HG03432 (cell line): ENCODE data around the gene KDM8.

Source experiments
- ATAC-seq: cut with Tn5 transposase; IDR thresholded peaks from one replicate; pipeline ENCODE4 v1.9.1; 2021; ENCODE audit warnings: mild to moderate bottlenecking, moderate library complexity; ENCODE audit not compliant: unreplicated experiment

Gene KDM8

DNA sequence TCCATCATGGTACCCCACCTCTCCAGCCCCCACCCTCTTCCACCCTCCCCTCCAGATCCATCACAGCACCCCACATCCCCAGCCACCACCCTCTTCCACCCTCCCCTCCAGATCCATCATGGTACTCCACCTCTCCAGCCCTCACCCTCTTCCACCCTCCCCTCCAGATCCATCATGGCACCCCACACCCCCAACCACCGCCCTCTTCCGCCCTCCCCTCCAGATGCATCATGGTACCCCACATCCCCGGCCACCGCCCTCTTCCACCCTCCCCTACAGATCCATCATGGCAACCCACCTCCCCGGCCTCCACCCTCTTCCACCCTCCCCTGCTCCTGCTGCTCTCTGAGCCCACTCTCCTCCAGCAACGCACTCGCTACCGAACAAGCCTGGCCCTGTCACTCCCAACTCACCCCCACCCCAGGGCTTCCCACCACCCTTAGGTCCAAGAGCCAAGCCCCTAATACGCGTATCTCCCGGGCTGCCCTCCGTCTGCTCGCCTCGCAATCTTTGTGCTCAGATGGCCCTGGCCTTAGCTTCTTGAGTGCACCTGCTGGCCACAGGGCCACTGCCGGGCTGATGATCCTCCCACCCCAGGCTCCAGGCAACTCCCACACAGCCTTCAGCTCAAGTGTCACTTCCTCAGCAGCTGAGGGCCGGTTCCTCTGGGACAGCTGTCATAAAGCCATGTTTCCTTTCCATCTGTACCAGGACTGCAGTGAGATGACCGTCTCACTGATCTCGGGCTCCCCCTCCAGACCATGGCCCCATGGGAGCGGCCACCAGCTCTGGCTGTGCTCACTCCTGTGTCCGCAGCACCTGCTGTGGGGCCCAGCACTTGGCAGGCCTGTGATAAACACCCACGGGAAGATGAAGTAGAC is 25.5 kb downstream of the KDM8 start:
- no peak for ATAC-seq

DNA sequence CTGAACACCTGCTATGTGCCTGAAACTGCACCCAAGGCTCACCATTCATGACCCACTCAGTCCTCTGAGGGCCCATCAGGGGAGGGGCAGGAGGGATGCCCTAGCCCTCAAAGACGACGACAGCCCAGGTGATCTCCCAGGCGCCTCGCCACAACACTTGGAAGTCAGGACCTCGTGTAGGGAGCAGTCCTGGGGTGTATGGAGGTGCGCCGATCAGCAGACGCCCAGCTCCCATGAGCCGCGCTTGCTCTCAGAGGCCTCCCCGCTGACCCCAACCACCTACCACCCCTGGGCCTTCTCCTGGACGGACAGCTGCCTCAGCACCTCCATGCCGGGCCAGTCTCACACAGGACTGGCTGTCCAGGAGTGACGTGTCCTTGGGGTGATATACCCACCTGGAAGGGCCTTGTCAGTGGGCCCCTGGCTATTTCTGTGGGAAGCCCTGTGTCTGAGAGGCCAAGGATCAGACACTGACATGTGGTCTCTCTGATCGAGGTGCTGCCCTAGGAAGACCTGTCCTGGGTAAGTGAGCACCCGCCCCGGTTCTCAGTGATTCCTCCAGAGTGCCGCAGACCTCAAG is 26.7 kb downstream of the KDM8 start:
- no peak for ATAC-seq

DNA sequence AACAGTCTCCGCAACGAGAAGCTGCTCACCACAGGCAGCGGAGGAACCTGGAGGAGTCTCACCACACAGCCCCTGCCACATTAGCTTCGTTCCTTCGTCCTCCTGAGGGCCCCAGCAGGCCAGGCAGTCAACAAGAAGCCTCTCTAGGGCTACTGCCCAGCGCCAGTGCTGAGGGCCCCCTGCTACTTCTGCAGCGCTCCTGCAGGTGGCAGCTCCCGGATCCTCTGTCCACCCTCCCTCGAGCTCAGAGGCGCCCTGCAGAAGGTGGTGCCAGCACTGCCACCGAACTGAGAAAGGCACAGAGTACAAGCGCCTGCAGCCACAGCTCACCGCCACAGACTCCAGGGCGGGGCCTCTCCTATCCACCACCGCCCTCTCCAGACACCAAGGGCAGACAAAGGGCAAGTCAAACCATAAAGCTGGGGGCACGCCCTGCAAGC is 27.3 kb downstream of the KDM8 start:
- ATAC-seq = no peak

DNA sequence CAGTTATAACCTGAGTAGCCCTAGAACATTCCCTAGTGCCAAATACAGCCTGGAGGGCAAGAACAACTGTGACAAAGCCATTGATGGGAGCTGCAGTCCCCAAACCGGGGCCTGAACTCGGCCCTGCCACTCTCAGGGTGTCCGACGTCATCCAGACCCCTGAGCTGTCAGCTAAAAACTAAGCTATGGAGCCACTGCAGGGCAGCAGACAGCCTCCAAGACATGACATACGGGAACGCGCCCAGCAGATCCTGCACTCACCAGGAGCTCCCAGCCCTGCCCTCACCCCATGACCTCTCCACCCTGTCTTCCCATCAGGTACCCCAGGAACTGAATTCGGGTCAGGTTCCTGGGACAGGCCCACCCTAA is 28.4 kb downstream of the KDM8 start:
- no peak for ATAC-seq

DNA sequence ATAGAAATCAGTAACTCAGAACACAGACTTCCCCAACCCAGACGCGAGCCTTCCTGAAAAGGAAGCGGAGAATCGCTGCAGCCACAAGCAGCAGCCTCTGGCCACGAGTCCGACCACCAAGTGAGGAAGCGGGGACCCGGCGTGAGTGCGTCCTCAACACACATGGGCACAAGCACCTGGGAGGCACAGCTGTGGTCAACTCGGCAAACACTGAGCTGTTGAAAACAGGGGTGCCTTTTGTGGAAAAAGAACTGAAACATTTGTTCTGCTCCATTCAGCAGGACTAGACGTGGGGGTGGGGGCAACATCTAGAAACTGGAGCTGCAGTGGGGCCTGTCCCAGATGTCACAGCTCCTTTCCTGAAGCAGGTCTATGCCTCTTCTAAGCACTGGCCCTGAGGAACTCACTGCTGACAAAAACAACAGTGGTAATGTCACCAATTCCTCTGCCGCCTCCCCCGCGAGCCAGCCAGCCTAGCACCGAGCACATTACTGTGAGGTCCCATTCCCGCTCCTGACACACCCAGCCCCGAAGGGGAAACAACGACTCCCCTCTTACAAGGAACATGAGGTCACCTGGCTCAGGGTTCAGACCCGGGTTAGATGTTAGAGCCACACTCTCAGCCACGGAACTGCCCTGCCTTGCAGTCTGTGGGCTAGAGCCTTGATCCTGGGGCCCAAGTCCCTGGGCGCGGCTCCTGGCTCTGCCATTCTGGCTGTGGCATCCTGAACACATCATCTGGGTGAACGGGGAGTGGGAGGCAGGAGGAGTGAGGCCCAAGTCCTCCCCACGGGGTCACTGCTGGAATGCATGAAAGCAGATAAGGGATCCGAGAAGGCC is 29.0 kb downstream of the KDM8 start:
- peak; percentile 42 for ATAC-seq

DNA sequence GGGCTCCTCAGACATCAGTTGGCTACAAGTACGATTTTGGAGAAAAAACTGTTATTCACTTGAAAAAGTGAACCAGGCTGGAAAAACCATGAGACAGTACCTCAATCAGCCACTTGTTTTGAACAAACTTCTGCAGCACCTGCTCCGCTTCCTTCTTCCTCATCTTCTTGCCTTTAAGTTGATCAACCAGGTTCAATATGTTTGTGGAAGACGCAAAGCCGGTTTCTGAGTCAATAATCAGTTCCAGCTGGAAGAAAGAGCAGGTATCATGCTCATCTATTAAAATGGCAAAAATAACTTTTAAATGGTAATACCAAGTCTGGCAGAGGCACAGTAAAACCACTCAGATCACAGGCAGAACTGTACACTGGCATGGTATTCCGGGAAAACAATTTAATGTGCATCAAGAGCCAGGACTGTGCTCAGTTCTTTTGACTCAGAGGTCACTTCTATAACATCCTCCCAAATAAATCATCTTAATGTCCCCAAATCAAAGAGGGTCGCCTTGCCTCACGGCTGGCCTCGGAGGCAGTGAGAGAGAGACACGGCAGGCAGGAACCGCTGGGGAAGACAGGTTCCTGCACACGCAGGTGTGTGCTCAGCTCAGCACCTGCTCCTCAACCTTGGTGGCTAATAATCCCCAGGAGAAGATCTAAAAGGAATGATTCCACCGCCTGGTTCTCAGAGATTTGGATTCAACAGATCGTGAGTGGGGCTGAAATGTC is 29.7 kb downstream of the KDM8 start:
- ATAC-seq = no peak

DNA sequence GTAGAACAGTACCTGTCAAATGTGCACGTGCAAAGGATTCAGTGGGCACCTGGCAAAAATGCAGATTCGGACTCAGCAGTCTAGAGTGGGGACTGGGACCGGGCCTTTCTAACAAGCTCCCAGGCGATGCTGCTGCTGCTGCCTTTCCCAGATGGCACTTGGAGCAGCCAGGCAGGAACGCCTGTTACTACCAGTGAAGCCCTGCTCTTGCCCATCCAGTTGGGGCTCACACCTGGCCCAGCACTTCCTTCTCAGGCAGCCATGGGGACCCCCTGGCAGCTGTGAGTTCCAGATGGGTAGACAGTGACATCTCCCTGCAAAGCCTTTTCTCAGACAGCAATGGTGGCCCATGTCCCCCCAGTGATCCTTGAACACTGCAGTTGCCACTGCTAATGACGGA is 30.4 kb downstream of the KDM8 start:
- no peak for ATAC-seq

DNA sequence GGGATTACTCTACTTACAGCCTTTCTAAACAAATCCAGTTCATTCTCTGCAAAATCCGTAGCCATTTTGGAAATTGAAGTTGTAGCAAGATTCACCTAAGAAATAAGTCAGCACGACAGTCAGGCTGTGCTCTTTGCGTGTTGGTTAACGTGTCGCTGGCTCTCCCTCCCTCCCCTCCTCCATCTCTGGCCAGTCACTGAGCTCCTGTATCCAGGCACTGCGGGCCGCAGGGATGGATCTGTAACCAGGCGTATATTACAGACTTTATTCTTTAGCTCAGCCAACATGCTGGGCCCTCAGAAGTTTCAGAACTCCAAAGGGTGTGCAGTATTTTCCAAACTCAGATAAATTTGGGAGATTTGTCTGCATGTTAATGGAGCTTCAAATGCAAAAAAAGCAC is 30.8 kb downstream of the KDM8 start:
- ATAC-seq = no peak

DNA sequence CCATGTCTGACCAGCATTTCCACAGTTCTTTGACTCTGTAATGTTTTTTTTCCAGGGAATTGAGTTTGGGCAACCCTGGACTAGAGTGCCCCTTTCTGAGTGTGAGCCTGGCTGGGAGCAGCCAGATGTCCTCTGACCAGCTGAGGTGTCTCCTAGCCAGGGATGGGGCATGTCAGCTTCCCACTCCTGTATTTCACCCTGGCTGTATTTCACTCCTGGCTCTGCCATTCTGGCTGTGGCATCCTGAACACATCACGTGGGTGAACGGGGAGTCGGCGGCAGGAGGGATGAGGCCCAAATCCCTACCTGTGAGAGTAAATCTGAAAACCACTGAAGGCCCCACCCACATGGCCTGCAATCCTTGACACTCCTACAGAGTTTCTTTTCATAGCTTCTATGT is 31.3 kb downstream of the KDM8 start:
- no peak for ATAC-seq

DNA sequence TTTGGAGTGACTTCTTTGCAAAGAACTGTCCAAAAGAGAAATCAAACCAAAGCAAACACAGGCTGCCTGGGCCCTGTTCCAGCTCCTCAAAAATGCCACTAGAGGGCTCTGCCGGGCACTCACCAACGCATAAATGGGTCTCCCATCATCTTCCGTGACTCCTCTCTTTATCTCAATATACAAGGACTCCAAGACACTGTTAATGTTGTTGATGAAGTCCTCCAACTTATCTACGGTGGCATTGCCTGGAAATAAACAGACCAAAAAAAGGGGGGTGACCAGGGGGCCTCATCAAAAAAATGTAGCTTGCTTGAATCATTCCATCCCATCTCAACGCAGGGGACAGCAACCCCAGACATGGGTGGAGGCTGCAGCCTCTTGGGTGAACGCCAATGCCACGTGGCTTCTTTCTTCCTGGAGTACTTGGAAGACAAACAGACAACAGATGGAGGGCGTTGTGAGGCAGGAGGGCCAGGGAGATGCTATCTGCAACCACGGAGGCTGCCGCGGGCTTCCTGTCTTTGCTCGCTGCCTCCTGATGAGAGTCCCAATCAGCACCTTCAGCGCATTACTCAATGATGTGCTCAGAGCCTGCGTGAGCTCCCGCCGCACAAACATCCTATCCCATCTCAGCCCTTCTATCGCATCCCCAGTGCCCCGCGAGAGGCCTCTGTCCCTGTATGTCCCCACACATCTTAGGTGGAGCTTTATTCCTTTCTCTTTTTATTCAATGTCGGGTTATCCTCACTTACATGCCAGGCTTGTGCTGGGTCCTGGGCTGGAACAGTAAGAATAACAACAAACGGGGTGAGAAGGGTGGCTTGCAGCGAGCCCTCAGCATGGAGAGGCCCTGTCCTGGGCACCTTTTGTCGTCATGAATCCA is 32.0 kb downstream of the KDM8 start:
- no peak for ATAC-seq

DNA sequence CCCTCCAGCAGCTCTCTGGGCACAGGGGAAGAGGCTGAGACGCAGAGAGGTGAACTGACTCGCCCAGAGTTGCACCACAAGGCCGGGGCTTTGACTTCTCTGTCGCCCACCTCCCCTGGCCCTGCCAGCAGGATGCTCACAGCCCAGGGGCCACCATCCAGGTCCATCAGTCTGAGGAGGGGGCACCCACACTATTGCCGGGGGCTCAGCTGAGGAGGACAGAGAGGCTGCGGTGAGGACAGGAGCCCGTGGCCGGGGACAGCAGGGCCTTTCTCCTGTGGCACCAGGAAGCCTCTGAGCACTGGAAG is 32.6 kb downstream of the KDM8 start:
- ATAC-seq = no peak

DNA sequence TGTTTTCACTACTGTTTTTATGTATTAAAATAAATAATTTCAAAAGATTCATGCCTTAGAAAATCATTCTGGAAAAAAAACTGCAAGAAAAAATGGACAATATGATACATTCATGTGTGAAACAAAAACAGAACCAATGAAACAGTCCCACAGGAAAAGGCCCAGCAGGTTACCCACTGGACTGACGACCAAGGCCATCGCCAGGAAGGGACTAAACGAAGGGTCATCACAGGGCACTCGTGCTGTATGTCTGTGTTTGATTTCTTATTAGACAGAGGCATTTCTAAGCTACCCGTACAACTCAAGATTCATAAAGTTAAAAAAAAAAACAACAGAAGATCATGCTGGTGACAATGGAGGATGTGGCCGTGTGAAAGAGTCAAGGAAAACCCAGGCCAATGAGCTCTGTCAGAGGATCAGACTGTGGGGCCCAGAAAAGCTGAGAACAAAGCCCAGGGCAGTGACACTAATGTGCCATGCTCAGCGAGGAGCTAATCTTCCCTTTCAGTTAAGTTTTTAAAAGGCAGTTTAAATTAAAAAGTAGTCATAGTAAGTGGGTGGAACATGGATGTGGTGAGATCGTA is 33.4 kb downstream of the KDM8 start:
- ATAC-seq = no peak

DNA sequence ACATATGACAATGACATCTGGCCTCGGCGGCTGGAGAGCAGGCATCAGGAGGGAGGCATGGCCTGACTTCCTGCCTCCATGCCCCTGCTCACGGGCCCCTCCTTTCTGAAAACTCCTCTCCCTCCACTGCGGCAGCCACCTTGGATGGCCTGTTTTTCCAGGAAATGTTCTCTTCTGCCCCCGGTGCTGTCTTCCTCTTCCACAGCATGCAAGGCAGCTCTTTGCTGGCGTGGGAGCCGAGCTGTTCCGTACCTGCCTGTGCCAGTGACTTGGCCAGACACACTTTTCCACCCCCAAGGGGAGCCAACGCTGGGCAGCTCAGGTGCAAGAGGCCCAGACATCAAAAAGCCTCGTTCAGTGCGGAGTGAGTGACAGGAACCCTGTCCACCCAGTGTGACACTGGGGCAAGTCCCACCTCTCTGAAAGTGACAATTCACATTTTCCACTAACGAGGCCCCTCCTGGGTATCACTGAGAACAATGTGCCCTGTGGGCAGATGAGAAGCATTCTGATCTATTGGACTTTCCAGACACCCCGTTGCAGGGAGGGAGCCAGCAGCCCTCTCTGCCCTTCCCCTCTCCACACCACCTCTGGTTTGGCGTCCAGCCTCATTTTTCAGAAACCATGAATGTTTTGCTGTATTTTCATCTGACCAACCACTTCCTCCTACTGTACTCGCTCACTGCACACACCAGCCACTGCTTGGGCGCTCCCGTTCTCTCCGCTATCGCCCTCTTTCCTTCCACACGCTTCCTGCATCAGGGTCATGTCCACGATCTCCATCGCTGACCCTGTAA is 34.1 kb downstream of the KDM8 start:
- ATAC-seq = peak; percentile 76

DNA sequence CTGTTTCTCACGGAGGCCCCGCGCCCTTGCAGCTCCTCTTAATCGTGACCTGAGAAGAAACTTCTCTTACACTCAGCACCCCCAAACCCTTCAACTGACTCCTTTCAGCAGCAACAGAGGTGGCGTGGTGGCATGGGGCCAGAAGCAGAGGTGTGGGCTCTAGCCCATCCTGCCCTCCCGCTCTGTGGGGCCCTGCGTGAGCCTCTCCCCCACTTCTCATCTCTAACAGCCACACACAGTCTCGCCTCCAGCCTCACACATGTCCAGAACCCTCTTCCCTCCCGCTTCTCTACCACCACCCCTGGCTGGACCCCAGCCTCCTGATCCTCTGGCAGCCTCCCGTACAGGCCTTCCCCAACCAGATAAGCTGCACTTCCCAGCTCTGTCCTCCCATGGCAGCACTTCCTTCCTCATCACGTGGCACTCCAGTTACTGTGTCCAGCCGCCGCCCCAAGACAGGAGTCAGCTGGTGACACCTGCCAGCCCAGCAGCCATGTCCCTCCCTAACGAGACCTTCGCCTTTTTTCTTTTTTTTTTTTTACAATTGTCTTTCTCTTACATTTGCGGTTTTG is 34.8 kb downstream of the KDM8 start:
- ATAC-seq = peak; percentile 24

DNA sequence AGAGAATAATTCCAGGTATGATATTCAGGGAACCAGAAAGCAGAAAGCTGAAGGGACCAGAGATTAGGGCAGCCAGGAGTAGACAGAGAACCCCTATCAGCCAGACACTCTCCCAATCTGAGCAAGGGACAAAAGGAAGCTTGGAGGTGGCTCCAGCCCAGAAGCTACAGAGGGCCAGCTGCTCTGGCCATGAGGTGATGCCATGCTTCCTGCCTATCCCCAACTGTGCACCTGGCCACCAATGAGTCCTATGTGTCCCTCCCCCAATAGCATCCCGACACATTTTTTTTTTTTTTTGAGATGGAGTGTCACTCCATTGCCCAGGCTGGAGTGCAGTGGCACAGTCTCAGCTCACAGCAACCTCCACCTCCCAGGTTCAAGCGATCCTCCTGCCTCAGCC is 35.3 kb downstream of the KDM8 start:
- no peak for ATAC-seq

DNA sequence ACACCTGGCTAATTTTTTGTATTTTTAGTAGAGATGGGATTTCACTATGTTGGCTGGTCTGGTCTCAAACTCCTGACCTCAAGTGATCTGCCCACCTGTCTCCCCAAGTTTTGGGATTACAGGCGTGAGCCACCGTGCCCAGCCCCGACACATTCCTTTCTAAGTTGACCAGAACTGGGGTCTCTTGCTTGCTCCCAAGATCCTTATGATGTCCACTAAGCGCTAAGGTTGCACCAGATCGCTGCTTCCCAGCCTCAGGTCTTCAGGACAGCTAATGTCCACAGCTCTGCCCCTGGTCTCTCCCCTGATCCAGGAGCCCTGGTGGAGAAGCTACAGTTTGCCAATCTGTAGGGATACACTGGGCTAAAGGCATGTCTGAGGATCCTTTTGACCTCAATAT is 35.7 kb downstream of the KDM8 start:
- ATAC-seq = no peak

DNA sequence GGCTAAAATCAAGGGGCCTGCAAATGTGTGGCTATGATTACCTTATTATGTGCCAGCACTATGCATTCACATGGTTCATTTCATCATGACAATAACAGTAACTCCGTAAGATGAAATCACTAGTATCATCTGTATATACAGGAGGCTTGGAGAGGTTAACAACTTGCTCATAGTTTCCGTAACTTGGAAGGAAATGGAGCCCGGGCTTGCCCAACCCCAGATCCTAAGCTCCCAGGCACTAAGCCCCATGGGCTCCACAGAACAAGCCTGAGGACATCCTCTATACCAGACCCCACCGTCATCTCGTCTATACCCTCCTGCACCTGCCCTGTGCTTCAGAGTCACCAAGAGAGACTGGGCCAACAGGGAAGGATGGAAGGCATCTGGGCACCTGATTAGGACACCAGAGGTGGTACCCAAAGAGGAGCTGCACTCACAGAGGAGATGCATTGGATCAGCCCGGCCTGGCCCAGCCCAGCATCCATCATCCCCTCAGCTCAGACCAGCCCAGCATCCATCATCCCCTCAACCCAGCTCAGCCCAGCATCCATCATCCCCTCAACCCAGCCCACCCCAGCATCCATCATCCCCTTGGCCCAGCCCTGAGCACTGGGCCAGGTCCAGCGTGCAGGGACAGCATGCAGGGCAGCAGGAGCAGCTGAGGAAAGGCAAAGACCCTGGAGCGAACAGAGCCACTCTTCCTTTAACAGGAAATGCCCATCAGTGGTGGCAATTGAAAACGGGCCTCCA is 36.8 kb downstream of the KDM8 start:
- no peak for ATAC-seq

DNA sequence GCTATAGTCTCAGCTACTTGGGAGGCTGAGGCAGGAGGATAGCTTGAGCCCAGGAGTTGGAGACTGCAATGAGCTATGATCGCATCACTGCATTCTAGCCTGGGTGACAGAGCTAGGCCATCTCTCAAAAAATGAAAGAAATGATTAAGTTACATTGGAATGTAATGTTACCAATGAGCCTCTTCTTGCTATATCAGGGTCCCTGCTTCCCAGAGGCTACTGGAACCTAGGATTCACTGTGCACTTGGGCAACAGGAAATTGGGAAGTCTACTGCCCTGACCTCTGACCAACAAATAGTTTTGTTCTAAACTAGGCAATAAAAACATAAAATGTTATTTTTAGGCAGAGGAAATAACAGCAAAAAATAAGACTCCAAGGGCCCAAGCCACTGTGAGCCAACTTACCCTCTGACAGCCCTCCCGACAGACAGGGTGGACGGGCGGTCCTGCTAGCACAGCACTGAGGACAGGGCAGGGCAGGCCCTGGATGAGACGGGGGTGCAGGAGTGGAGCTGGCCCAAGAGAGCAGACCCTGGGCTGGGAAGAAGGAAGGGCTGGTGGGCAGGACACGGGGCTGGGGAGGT is 37.7 kb downstream of the KDM8 start:
- no peak for ATAC-seq
